ENCODE data around the gene THPO.

DNA sequence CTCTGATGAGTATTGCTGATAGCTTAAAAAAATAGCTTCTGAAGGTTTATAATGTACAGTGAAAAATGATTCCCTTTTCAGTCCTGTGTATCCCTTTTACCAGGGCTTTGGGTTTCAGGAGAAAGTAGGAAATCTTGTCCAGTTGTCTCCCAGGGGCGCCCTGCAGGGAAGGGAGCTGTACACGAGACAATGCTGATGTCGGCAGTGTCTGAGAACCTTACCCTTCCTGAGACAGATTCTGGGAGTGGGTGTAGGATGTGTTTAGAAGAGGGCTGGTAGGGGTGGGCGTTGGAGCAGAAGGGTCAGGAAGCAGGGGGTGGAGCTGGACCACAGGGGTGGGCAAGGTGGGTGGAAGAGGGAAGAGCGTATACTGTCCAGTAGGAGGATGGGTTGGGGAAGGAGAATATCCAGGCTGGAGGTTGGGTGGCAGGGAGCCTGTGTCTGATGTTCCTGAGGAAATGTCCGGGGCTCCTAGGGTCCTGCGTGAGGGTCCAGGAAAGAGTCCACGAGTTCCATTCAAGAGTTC lies 5.6 kb downstream of the THPO start:
- TF ChIP-seq CTCF (IDR thresholded peaks at IDR 0.05) (no peak), POLR2A (IDR thresholded peaks at IDR 0.05) (no peak)

Data from thyroid gland (tissue), 4 donors.